GM12891 (cell line): ENCODE results near the gene PAQR7.

Experiments used
- DNase-seq: peaks from one replicate; pipeline ENCODE4 v3.0.0; 2011; ENCODE audit warnings: low spot score; ENCODE audit not compliant: insufficient read length
- FAIRE-seq: peaks from 2 replicates; lab custom pipeline; 2011; peaks lifted over from hg19 to GRCh38; lab: Jason Lieb, UNC
- PAX5 ChIP-seq: IDR thresholded peaks from 2 replicates; pipeline ENCODE4 v1.6.1; 2011; ENCODE audit warnings: low read length, moderate library complexity, mild to moderate bottlenecking; ENCODE audit not compliant: insufficient read depth, severe bottlenecking
- POLR2A ChIP-seq: IDR thresholded peaks from 2 replicates; pipeline ENCODE4 v1.6.1; 2011; ENCODE audit warnings: low read depth, low read length, control low read depth
- POLR2AphosphoS5 ChIP-seq: IDR thresholded peaks from 2 replicates; pipeline ENCODE4 v1.6.1; 2011; ENCODE audit warnings: low read depth, low read length, control low read depth
- POU2F2 ChIP-seq: IDR thresholded peaks from 2 replicates; pipeline ENCODE4 v1.6.1; 2011; ENCODE audit warnings: low read depth, mild to moderate bottlenecking, control low read depth, low read length, moderate library complexity
- SPI1 ChIP-seq: IDR thresholded peaks from 2 replicates; pipeline ENCODE4 v1.6.1; 2011; ENCODE audit warnings: low read depth, low read length, control low read depth
- TAF1 ChIP-seq: IDR thresholded peaks from 2 replicates; pipeline ENCODE4 v1.6.1; 2011; ENCODE audit warnings: low read depth, low read length, control low read depth

The PAQR7 gene

DNA sequence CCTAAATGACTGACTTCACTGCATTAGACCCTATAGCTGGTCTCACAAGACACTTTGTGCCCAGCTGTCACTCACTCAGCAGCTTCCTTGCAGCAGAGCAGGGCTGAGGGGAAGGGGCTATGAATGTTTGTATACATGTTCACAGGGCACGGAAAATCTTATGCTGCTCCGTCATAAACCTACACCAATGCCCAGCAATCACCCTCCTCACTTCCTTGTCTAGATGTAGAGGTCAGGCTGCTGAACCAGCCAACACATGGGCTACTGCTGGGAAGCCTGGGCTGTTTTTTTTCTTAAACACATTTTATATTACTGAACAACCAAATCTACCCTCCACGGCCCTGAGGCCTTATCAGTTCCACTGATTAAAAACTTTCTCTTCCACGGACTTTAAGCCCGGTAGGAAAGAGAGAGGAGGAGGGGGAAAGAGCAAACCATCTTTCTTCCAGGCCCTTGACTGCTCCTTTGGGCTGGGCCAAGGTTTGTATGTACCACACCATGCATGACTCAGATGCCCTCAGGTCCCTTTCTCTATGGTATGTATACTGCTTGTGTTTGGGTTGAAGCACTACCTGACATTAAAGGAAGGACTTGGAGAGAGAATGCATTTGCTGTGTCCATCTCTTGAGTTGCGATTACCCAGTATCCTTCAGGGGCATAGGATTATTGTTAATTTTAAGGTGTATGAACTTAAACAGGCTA is 43.0 kb downstream of the PAQR7 start:
- DNase-seq = no peak
- TF ChIP-seq POU2F2 = no peak
- TF ChIP-seq SPI1 = no peak
- FAIRE-seq = no peak

DNA sequence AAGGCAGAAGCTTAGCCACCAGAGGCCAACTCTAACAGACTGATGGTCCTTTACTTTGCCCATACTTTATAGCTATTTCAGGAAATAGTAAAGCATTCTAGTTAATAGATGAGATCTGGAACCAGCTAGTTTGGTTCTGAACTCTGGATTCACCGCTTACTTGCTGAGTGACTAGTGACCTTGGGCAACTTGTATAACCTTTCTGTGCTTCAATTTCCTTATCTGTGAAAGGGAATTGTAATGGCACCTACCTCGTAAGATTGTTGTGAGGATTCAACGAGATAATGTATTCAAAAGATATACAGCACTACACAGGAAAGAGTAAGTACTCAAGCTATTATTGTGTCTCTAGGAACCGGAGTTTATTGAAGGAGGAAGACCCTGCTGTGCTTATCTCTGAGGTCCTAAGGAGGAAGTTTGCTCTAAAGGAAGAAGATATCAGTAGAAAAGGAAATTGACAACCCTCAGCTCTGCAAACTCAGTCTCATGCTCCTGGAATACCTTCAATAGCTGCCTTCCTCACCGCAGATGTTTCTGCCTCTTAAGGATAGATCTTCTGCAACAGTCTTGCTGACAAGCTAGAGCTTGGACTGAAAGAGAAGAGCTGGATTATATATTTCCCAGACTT is 43.8 kb downstream of the PAQR7 start:
- DNase-seq = no peak
- no peak for FAIRE-seq
- TF ChIP-seq SPI1 (no peak), POLR2A (no peak), TAF1 (no peak), PAX5 (no peak), POU2F2 (no peak), POLR2AphosphoS5 (no peak)

DNA sequence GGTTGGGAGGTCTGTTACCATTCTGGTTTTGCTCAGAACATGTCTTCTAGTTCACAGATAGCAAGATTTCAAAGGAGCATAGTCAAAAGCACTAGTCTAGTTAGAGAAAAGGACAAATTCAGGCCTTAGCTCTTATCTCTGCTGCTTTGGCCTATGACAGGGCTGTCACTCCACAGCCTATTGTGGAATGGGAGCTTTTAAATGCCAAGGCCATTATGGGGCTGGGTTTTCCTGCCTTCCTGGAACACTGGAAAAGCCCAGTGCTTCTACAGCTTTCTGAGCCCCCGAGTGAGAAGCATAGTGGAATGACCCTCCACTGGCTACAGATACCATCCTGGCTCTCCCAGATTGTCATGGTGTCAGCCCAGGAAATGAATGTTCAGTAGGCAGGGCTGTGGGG is 46.5 kb downstream of the PAQR7 start:
- TF ChIP-seq POLR2AphosphoS5 (no peak), TAF1 (no peak), POU2F2 (no peak), PAX5 (no peak), POLR2A (no peak), SPI1 (no peak)
- FAIRE-seq (no peak), DNase-seq (no peak)

DNA sequence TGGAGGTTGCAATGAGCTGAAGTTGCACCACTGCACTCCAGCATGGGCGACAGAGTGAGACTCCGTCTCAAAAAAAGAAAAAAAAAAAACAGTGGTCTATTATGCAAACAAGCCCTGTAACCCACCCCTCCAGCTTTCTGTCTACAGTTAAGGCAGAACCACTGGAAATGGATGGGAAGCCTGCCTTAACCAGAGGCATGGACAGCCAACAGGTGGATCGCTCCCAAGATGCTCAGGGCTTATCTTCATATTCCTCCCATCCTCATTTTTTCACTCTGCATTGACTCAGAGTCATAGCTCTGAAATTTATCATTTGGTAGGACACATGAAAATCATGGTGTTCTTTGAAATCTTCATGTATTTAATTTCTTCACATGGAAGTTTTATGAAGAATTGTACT is 47.0 kb downstream of the PAQR7 start:
- DNase-seq (no peak), FAIRE-seq (no peak)
- TF ChIP-seq POLR2AphosphoS5 (no peak), PAX5 (no peak)

DNA sequence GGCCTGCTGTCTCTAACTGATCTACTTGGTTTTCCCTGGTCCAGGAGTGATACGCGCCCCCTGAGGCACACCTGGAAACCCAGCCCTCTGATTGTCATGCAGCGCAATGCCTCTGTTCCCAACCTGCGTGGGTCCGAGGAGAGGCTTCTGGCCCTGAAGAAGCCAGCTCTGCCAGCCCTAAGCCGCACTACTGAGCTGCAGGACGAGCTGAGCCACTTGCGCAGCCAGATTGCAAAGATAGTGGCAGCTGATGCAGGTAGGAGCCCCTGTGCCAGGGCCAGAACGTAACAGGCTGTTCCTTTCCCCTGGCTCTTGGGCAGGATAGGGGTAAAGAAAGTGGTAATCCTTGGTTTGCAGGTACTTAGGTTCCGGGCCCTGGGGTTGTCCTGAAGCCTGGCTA is 48.9 kb downstream of the PAQR7 start:
- DNase-seq = no peak
- no peak for FAIRE-seq
- TF ChIP-seq POLR2A (no peak), SPI1 (no peak), PAX5 (no peak), POLR2AphosphoS5 (no peak), TAF1 (no peak), POU2F2 (no peak)

DNA sequence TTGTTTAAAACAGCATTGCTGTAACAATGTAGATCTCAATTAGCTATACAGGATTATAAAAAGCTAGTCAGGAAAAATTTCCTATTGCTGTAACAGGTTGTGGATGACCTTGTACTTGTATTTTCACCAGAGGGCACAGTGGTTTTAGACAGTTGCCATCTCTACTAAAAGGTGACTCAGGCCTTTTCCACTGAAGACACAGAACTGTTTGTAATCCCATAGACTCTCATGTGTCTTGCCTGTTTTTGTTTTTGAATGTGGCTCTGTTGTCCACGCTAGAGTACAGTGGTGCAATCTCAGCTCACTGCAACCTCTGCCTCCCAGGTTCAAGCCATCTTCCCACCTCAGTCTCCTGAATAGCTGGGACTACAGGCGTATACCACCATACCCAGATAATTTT is 49.9 kb downstream of the PAQR7 start:
- DNase-seq = no peak
- no peak for FAIRE-seq
- TF ChIP-seq SPI1 (no peak), POLR2A (no peak), POLR2AphosphoS5 (no peak), POU2F2 (no peak), TAF1 (no peak), PAX5 (no peak)

DNA sequence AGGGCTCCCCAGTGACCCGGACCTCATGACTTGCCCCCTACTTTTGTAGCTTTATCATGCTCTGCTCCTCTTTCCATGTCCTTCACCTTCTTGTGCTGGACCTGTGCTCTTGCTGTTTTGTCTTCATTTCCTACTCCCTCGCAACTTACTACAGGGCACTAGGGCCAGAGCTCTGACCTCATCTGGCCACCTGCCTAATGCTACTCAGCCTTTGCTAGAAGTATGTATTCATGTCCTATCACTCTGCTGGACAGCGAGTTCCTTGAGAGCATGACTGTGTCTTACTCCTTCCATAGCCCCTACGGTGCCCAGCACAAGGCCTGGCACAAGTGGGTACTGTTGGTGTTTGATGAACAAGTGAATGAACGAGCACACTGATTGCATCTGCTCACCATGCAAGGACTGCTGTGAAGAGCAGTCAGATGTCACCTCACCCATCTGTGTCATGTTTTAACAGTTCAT is 53.8 kb downstream of the PAQR7 start:
- FAIRE-seq (peak; percentile 82), DNase-seq (no peak)
- TF ChIP-seq TAF1 (no peak), PAX5 (no peak), POLR2A (no peak), SPI1 (no peak), POU2F2 (no peak), POLR2AphosphoS5 (no peak)

DNA sequence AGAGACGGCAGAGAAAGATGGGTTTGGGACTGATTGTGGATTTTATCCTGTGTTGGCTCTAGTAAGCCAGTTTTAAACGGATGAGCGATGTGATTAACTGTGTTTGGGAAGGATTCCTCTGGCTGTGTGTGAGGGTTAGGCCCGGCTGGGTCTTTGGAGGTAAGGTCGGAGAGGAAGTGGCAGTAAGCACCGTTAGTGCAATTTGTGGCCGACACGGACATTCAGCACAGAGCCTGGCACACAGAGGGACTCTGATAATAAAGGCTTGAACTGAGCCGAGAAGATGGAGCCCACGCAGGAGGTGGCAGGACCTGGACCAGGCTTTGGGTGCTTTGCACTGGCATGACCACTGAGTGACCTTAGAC is 54.4 kb downstream of the PAQR7 start:
- no peak for FAIRE-seq
- TF ChIP-seq TAF1 (no peak), POU2F2 (no peak; the same call in 1 of the 2 replicates), SPI1 (peak; percentile 74), POLR2AphosphoS5 (no peak; the same call in 1 of the 2 replicates), PAX5 (no peak), POLR2A (no peak)
- DNase-seq = no peak

DNA sequence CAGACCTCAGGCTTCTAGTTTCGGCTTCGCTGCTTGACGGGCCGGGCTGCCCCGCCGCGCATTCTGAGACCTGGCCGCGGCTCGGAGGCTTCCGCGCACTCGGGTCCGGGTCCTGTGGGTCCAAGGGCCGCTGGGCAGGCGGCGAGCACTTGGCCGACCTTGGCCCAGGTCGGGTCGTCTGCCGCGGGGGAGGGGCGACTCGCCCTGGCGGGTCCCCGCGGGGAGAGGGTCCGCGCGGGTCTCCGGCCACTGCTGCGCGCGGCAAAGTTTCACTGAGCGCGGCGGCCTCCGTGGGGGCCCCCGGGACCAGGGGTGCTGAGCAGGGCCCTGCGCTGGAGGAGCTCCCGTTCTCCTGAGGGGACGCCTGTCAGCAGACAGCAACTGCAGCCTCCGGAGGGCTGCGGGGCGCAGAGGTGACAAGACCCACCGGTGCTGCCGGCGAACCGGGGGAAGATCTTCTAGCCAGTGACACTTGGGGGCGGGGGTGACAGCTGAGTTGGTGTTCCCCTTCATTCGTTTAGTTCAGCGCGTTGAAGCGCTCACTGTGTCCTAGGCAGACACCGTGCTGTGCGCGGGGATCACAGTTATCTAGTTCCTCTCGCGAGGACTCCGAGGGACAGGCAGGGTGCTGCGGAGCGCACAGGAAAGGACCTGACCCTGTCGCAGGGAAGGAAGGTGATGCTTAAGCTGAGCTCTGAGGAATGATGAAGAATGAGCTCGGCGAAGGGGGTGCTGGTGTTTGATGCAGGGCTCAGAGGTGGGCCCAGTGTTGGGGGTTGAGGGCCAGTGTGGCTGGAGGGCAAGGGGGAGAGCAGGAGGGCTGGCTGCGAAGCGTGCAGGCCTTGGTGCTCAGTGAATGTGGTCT is 55.0 kb downstream of the PAQR7 start:
- 0 out of 2 replicates have a peak, but pooled peaks have one; percentile 37 for TF ChIP-seq POU2F2
- peak; percentile 38; the same call in 1 of the 2 replicates for TF ChIP-seq SPI1
- TF ChIP-seq POLR2AphosphoS5 = peak; percentile 83
- TF ChIP-seq PAX5 = no peak
- TF ChIP-seq POLR2A = peak; percentile 79
- peak; percentile 74 for TF ChIP-seq TAF1
- DNase-seq = peak; percentile 85
- peak; percentile 98 for FAIRE-seq

DNA sequence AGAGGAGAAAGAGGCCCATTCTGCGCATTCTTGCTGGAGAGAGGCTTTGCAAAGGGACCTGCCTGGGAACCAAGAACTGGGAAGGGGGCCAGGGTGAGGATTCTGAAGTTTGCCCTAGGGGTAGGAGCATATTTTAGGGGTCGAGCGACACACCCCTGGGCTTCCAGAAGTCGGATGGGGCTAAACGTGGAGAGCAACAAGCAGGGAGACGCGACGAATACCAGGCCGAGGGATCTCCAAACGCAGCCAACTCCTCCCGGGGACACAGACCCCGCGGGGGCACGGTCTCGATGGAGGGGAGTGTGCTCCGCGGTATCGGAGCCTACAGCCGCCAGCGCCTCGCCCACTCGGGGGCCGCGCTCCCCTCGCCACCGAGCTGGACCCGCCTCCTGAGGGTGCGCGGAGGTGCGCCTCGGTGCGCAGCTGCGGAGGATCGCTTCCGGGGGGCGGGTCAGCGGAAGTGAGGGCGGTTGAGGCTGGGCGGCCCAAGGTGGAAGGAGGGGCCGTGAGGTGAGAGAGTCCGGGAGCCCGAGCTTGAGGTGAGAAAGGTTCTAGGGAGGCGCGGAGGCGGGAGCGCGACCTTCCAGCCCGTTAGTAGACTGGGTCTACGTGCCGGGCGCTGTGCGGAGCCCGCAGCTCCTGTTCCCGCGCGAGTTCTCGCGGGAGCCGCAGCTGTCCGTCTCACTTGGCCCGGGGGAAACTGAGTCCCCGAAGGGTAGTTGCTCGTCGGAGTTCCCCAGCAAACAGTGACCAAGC is 55.8 kb downstream of the PAQR7 start, which contains the start of gene MTFR1L:
Gene MTFR1L, plus strand, starts transcription at position 464 of the 756 bp plus-strand sequence. CDS start 3,151 bp downstream, outside the sequence.
- DNase-seq (peak; percentile 99), FAIRE-seq (peak; percentile 99)
- TF ChIP-seq TAF1 (peak; percentile 76; the same call in 1 of the 2 replicates), PAX5 (peak; percentile 23), POLR2AphosphoS5 (peak; percentile 86), POU2F2 (0 out of 2 replicates have a peak, but pooled peaks have one; percentile 50), SPI1 (peak; percentile 42), POLR2A (peak; percentile 89)
